ENCODE data around the gene CDV3. TPM values are rescaled to one million over a fixed set of nuclear protein-coding genes. Genes with fewer than 3 reads are reported as not detected.
A peak's percentile ranks its signal among the peaks of the same experiment; 100 is the strongest.

The CDV3 gene
- total and polyA plus RNA-seq, 10 of the 15 experiments (the other 5 are each of a cell fraction or from before 2014, with no cell fraction given) = 42.3 to 466 (median 136) TPM

- ATAC-seq (peak; percentile 52), DNase-seq (ENCODE audit: low read depth, low spot score) (no peak), FAIRE-seq (no peak)
- peaks cover 8 to 48% of the 10 kb centered on the region in 2 experiments for H3K36me3 ChIP-seq (ENCODE audit: control insufficient read depth in 2 of 2, insufficient read depth in 2 of 2, low read length in 1 of 2)
- H3K4me2 ChIP-seq (ENCODE audit: control insufficient read depth, insufficient read depth) = peak overlapping the region; percentile 30
- BruUV-seq (replicated peaks) = no TSS peak
- in situ Hi-C loops (cut with MboI) = no loop called here
- H2AFZ ChIP-seq (ENCODE audit: control insufficient read depth, low read depth, low read length) = no peak overlapping the region
- peaks cover 34% of the 10 kb centered on the region for H3K4me1 ChIP-seq (ENCODE audit: control insufficient read depth, insufficient read depth, low read length)
- no peaks in the 10 kb centered on the region for H3K9me3 ChIP-seq (replicated peaks; ENCODE audit: control insufficient read depth, insufficient read depth, low read length)
- intact Hi-C loops (cut with micrococcal nuclease; ENCODE audit: unreplicated experiment) = no loop called here
- ChIA-PET SMC1A (ENCODE audit: uncharacterized antibody, unreplicated experiment) (interaction anchor here (0.6 to 4.2 kb wide), 2 partner anchors 11 to 14 kb away, joined by 3 to 38 read pairs; no protein-coding TSS in a partner anchor), POLR2A (interaction anchor here (1.1 to 2.4 kb wide), 4 partner anchors 11 to 19 kb away, joined by 3 to 8 read pairs (median 6); partner anchors contain the start of gene CDV3), RAD21 (ENCODE audit: unreplicated experiment) (interaction anchor here (1.4 kb wide), 1 partner anchor 12 kb away, joined by 4 read pairs; no protein-coding TSS in a partner anchor), CTCF (interaction anchor here (0.8 to 1.4 kb wide), 5 partner anchors 8 to 164 kb away, joined by 3 to 7 read pairs (median 3); no protein-coding TSS in a partner anchor)
- no peak for TF ChIP-seq STAT3 (IDR thresholded peaks at IDR 0.05; ENCODE audit: low read depth, low read length)
- TF ChIP-seq NR2C2 (IDR thresholded peaks at IDR 0.05; ENCODE audit: borderline replicate concordance, control insufficient read depth, insufficient read length, low read depth) = no peak
- TF ChIP-seq ZNF622 (IDR thresholded peaks at IDR 0.05) = no peak
- 0 out of 2 replicates have a peak, but pooled peaks have one; percentile 36 for TF ChIP-seq POLR2AphosphoS5 (IDR thresholded peaks at IDR 0.05; ENCODE audit: low read length)
- TF ChIP-seq RELA (IDR thresholded peaks at IDR 0.05; ENCODE audit: borderline replicate concordance, partially characterized antibody) = no peak
- TF ChIP-seq ZNF384 (IDR thresholded peaks at IDR 0.05; ENCODE audit: borderline replicate concordance, low read depth, low read length) = no peak
- no peak for TF ChIP-seq MTA2 (IDR thresholded peaks at IDR 0.05; ENCODE audit: low read depth)
- 0 out of 2 replicates have a peak, but pooled peaks have one; percentile 11 for TF ChIP-seq MLLT1 (IDR thresholded peaks at IDR 0.05)
- no peak for TF ChIP-seq SREBF2 (IDR thresholded peaks at IDR 0.05; ENCODE audit: low read length)
- TF ChIP-seq POU2F2 (IDR thresholded peaks at IDR 0.05; ENCODE audit: borderline replicate concordance, low read depth, low read length) = peak; percentile 39; the same call in 1 of the 3 replicates
- TF ChIP-seq ZZZ3 (IDR thresholded peaks at IDR 0.05; ENCODE audit: control insufficient read depth, insufficient read length, low read depth) = no peak
- no peak for TF ChIP-seq ZBTB4 (CRISPR knock-in tag; IDR thresholded peaks at IDR 0.05)
- TF ChIP-seq SIN3A (IDR thresholded peaks at IDR 0.05; ENCODE audit: low read depth, low read length) = no peak
- peak; percentile 17; the same call in 1 of the 2 replicates for TF ChIP-seq JUNB (IDR thresholded peaks at IDR 0.05)
- no peak for TF ChIP-seq CHD1 (IDR thresholded peaks at IDR 0.05; ENCODE audit: low read depth, low read length)
- TF ChIP-seq SMAD1 (IDR thresholded peaks at IDR 0.05; ENCODE audit: low read depth, partially characterized antibody) = no peak
- no peak for TF ChIP-seq ZNF207 (IDR thresholded peaks at IDR 0.05; ENCODE audit: borderline replicate concordance)
- TF ChIP-seq E4F1 (IDR thresholded peaks at IDR 0.05; ENCODE audit: borderline replicate concordance, partially characterized antibody) = no peak
- TF ChIP-seq NRF1 (conservative IDR thresholded peaks at IDR 0.05; ENCODE audit: low read depth, low read length) = no peak
- no peaks in the 10 kb centered on the region for H3K27me3 ChIP-seq (replicated peaks in 1 of 2; ENCODE audit: control insufficient read depth in 2 of 2, insufficient read depth in 2 of 2, low read length in 1 of 2)
- H3K79me2 ChIP-seq (ENCODE audit: control insufficient read depth, insufficient read depth, low read length) = peaks cover 31% of the 10 kb centered on the region
- 4% methylated on average over 4 of the region's 4 CpGs for WGBS (ENCODE audit: insufficient coverage, insufficient replicate concordance, low lambda C conversion rate, missing lambda C conversion rate)
- H3K4me3 ChIP-seq = no peak overlapping the region
- no peaks in the 10 kb centered on the region for H4K20me1 ChIP-seq (ENCODE audit: control insufficient read depth, insufficient read depth)
- H3K9ac ChIP-seq (ENCODE audit: control insufficient read depth, insufficient read depth, low read length) = no peak overlapping the region
- H3K27ac ChIP-seq (ENCODE audit: control insufficient read depth, insufficient read depth) = no peak overlapping the region; the same call in 1 of the 2 replicates
Measured at GRCh38 chr3:133588035-133588434, 14.5 kb downstream of the CDV3 start.

All from GM12878 (cell line).